Central memory CD4-positive, alpha-beta T cell (primary cell): Measurements from ENCODE around the gene PHLDB3.

ENCODE experiments used
- DNase-seq: peaks from one replicate; pipeline ENCODE4 v3.0.0; 2022

PHLDB3 gene

GRCh38 chr19:43496960-43497359, 7.6 kb downstream of the PHLDB3 start:
- no peak for DNase-seq

GRCh38 chr19:43495082-43495481, 9.5 kb downstream of the PHLDB3 start:
- DNase-seq, result no peak

GRCh38 chr19:43490759-43491158, 13.8 kb downstream of the PHLDB3 start:
- DNase-seq, result no peak

- no peak for DNase-seq
Measured at GRCh38 chr19:43489979-43490599, 14.5 kb downstream of the PHLDB3 start.

GRCh38 chr19:43489310-43489709, 15.2 kb downstream of the PHLDB3 start:
- DNase-seq, result no peak

GRCh38 chr19:43488179-43488578, 16.4 kb downstream of the PHLDB3 start:
- DNase-seq, result no peak

GRCh38 chr19:43486412-43486811, 18.1 kb downstream of the PHLDB3 start:
- DNase-seq, result no peak

- no peak for DNase-seq
Measured at GRCh38 chr19:43485951-43486350, 18.6 kb downstream of the PHLDB3 start.

- no peak for DNase-seq
Measured at GRCh38 chr19:43483281-43483680, 21.3 kb downstream of the PHLDB3 start.

GRCh38 chr19:43482193-43482592, 22.4 kb downstream of the PHLDB3 start:
- DNase-seq, result no peak

GRCh38 chr19:43481701-43482100, 22.8 kb downstream of the PHLDB3 start:
- no peak for DNase-seq

- no peak for DNase-seq
Measured at GRCh38 chr19:43480574-43480973, 24.0 kb downstream of the PHLDB3 start.

- no peak for DNase-seq
Measured at GRCh38 chr19:43479961-43480561, 24.5 kb downstream of the PHLDB3 start.

GRCh38 chr19:43479226-43479625, 25.3 kb downstream of the PHLDB3 start:
- DNase-seq, result no peak

- no peak for DNase-seq
Measured at GRCh38 chr19:43478323-43478722, 26.2 kb downstream of the PHLDB3 start.

- DNase-seq, result no peak
Measured at GRCh38 chr19:43476606-43477005, 27.9 kb downstream of the PHLDB3 start.

GRCh38 chr19:43474986-43475705, 29.4 kb downstream of the PHLDB3 start:
- DNase-seq, result peak; percentile 94

GRCh38 chr19:43474487-43474886, 30.1 kb downstream of the PHLDB3 start:
- no peak for DNase-seq

GRCh38 chr19:43471091-43471490, 33.5 kb downstream of the PHLDB3 start:
- DNase-seq, result no peak

- DNase-seq, result peak; percentile 68
Measured at GRCh38 chr19:43470288-43470687, 34.3 kb downstream of the PHLDB3 start.

GRCh38 chr19:43469160-43469480, 35.4 kb downstream of the PHLDB3 start:
- DNase-seq, result peak; percentile 67

GRCh38 chr19:43468354-43469159, 36.0 kb downstream of the PHLDB3 start:
- peak; percentile 27 for DNase-seq

- DNase-seq, result no peak
Measured at GRCh38 chr19:43467730-43468129, 36.8 kb downstream of the PHLDB3 start.

GRCh38 chr19:43467276-43467675, 37.3 kb downstream of the PHLDB3 start:
- DNase-seq, result no peak
